Chondrocyte (in vitro differentiated cells): ENCODE data around the gene XPR1. TPM values are rescaled to one million over a fixed set of nuclear protein-coding genes. Genes with fewer than 3 reads are reported as not detected.

Source experiments
- DNase-seq: peaks from one replicate; pipeline ENCODE4 v3.0.0; 2021; ENCODE audit warnings: mixed read lengths, low spot score
- H3K27ac Mint-ChIP-seq: one replicate; pipeline ENCODE4 v1.8.0; 2021; ENCODE audit warnings: mild to moderate bottlenecking, moderate library complexity, mixed read lengths; ENCODE audit not compliant: unreplicated experiment
- H3K27me3 Mint-ChIP-seq: 2 replicates; pipeline ENCODE4 v1.8.0; 2021; ENCODE audit warnings: low read depth, mixed read lengths
- H3K36me3 Mint-ChIP-seq: 2 replicates; pipeline ENCODE4 v1.8.0; 2021; ENCODE audit warnings: low read depth, mixed read lengths
- H3K4me1 Mint-ChIP-seq: 2 replicates; pipeline ENCODE4 v1.8.0; 2021; ENCODE audit warnings: low read depth, mild to moderate bottlenecking, mixed read lengths
- H3K4me3 Mint-ChIP-seq: one replicate; pipeline ENCODE4 v1.8.0; 2021; ENCODE audit warnings: mild to moderate bottlenecking, moderate library complexity, mixed read lengths; ENCODE audit not compliant: unreplicated experiment
- H3K9me3 Mint-ChIP-seq: 2 replicates; pipeline ENCODE4 v1.8.0; 2021; ENCODE audit warnings: low read depth, mixed read lengths
- total RNA-seq: library from RNA; stranded (reverse); gene quantifications from 3 replicates; pipeline ENCODE4 v1.2.1, GENCODE V29; 2021
- TF ChIP-seq, protein P1 (sequence below): fragments of 200-600 bp; sonication (generic); IDR thresholded peaks from 2 replicates; pipeline ENCODE4 v1.5.0; 2021; ENCODE audit warnings: antibody characterized with exemption, mild to moderate bottlenecking, moderate library complexity

The XPR1 gene
- total RNA-seq, 1 donor from 2014 or later: 24.9 TPM

DNA sequence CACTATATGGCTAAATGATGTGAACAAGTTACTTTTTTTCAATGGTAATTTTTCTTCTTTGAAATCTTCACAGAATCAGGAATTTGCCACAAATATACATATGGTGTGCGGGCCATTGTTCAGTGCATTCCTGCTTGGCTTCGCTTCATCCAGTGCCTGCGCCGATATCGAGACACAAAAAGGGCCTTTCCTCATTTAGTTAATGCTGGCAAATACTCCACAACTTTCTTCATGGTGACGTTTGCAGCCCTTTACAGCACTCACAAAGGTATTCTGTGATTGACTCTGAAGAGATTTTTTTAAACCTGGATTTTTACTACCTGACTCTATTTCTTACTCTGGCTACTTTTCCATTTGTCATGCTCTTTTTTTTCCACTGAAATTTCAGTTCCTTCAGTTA is 204.6 kb downstream of the XPR1 start:
- Mint-ChIP-seq H3K27ac (no peak overlapping the region), H3K4me3 (no peak overlapping the region), H3K9me3 (peaks cover 21% of the 10 kb centered on the region), H3K27me3 (no peaks in the 10 kb centered on the region), H3K4me1 (peaks cover 5% of the 10 kb centered on the region), H3K36me3 (peaks cover 38% of the 10 kb centered on the region)
- TF ChIP-seq, protein P1, sequence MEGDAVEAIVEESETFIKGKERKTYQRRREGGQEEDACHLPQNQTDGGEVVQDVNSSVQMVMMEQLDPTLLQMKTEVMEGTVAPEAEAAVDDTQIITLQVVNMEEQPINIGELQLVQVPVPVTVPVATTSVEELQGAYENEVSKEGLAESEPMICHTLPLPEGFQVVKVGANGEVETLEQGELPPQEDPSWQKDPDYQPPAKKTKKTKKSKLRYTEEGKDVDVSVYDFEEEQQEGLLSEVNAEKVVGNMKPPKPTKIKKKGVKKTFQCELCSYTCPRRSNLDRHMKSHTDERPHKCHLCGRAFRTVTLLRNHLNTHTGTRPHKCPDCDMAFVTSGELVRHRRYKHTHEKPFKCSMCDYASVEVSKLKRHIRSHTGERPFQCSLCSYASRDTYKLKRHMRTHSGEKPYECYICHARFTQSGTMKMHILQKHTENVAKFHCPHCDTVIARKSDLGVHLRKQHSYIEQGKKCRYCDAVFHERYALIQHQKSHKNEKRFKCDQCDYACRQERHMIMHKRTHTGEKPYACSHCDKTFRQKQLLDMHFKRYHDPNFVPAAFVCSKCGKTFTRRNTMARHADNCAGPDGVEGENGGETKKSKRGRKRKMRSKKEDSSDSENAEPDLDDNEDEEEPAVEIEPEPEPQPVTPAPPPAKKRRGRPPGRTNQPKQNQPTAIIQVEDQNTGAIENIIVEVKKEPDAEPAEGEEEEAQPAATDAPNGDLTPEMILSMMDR: no peak
- no peak for DNase-seq

DNA sequence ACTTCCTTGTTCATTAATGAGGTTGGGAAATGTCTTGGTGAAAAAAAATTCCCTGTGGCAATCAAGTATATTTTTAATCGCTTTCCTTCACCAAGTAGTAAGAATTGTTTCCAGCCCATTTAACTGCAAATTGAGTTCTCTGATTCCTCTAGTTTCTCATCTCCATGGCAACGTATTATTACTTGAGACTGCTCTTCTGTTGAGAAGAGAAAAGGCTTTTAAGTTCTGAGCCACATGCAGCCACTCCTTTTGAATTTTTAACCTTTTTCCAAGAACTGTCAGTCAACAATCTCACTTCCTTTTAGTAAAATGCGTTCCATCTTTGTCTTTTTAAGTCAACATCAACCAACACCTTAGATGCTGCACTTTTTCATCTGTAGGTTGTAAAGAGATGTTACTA is 205.2 kb downstream of the XPR1 start:
- peaks cover 18% of the 10 kb centered on the region for H3K9me3 Mint-ChIP-seq
- H3K27me3 Mint-ChIP-seq: no peaks in the 10 kb centered on the region
- peaks cover 11% of the 10 kb centered on the region for H3K4me1 Mint-ChIP-seq
- DNase-seq: no peak
- no peak overlapping the region for H3K27ac Mint-ChIP-seq
- no peak overlapping the region for H3K4me3 Mint-ChIP-seq
- TF ChIP-seq, protein P1: no peak
- peaks cover 32% of the 10 kb centered on the region for H3K36me3 Mint-ChIP-seq

DNA sequence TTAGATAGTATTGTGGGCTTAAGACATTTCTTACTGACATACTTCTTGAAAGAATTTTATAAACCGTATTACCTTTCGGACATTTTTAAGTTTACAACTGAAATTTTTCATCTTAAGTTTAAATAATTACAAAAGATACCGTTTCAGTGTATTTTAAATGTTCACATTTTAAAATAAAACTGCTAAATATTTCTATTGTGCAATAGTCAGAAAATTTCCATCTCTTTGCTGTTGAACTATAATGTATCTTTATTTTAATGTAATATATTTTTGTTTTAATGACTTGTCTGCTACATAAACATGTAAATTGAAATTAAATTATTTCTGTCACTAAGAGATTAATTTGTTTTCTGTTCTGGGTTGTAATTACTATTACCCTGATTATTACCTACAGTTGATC is 206.7 kb downstream of the XPR1 start:
- no peak overlapping the region for H3K4me3 Mint-ChIP-seq
- peaks cover 9% of the 10 kb centered on the region for H3K9me3 Mint-ChIP-seq
- H3K4me1 Mint-ChIP-seq: peaks cover 21% of the 10 kb centered on the region
- no peaks in the 10 kb centered on the region for H3K27me3 Mint-ChIP-seq
- H3K27ac Mint-ChIP-seq: no peak overlapping the region
- TF ChIP-seq, protein P1: no peak
- peaks cover 19% of the 10 kb centered on the region for H3K36me3 Mint-ChIP-seq
- DNase-seq: no peak

DNA sequence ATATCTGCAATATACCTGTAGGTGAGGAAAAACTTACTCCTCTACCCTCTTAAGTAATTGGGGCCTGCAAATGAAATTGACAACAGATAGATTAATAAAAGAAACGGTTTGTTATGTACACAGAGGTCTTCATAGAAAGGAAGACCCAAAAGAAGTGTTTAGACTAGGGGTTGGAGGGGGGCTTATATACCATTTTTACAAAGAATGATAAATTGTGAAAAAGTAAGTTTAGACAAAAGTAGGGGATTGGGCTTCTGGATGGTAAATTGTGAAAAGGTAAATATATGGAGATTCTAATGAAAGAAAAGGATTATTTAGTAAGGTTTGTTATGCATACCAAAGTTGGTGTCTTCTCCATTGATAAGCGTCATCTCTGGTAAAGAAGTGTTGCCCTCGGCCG is 207.7 kb downstream of the XPR1 start:
- H3K9me3 Mint-ChIP-seq: peaks cover 7% of the 10 kb centered on the region
- H3K27ac Mint-ChIP-seq: no peak overlapping the region
- DNase-seq: no peak
- H3K4me1 Mint-ChIP-seq: peaks cover 21% of the 10 kb centered on the region
- peaks cover 15% of the 10 kb centered on the region for H3K36me3 Mint-ChIP-seq
- no peaks in the 10 kb centered on the region for H3K27me3 Mint-ChIP-seq
- H3K4me3 Mint-ChIP-seq: no peak overlapping the region
- TF ChIP-seq, protein P1: no peak

DNA sequence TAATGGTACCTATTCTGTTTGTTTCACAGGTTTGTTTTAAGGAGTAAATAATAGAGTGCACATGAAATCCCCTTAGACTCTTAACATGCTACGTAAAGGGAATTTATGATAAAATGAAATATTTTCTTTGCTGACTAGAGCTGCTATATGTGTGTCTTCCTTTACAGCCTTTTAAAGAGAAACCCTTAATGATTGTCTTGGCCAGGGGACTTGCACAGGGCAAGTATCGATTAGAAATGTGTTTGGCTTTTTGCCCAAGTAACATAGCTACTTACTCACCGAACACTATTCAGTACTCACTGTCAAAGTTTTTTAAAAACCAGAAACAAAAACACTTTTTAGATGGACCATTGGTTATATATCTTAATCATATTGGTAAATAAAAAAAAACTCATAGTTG is 209.6 kb downstream of the XPR1 start:
- DNase-seq: no peak
- TF ChIP-seq, protein P1: no peak
- Mint-ChIP-seq H3K4me1 (peaks cover 21% of the 10 kb centered on the region), H3K4me3 (no peak overlapping the region), H3K27me3 (no peaks in the 10 kb centered on the region), H3K9me3 (peaks cover 4% of the 10 kb centered on the region), H3K27ac (no peak overlapping the region), H3K36me3 (peaks cover 6% of the 10 kb centered on the region)
